HG03378 (cell line): ENCODE data around the gene OPHN1.
"Not testable (repeated sequence)": the region's sequence is repeated elsewhere in the genome, so short reads cannot be mapped to it uniquely, and the experiment has no call there.

Source experiments
- ATAC-seq: cut with Tn5 transposase; IDR thresholded peaks from one replicate; pipeline ENCODE4 v1.9.1; 2021; ENCODE audit warnings: mild to moderate bottlenecking, moderate library complexity; ENCODE audit not compliant: unreplicated experiment

Gene OPHN1

DNA sequence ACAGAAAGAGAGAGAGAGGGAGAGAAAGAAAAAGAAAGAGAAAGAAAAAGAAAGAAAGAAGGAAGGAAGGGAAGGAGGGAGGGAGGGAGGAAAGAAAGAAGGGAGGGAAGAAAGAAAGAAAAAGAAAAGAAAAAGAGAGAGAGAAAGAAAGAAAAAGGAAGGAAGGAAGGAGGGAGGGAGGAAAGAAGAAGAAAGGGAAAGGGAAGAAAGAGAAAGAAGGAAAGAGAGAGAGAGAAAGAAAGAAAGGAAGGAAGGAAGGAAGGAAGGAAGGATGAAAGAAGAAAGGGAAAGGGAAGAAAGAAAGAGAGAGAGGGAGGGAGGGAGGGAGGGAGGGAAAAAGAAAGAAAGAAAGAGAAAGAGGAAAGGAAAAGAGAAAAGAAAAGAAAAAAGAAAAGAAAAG lies 10.8 kb downstream of the OPHN1 start:
- no peak for ATAC-seq

DNA sequence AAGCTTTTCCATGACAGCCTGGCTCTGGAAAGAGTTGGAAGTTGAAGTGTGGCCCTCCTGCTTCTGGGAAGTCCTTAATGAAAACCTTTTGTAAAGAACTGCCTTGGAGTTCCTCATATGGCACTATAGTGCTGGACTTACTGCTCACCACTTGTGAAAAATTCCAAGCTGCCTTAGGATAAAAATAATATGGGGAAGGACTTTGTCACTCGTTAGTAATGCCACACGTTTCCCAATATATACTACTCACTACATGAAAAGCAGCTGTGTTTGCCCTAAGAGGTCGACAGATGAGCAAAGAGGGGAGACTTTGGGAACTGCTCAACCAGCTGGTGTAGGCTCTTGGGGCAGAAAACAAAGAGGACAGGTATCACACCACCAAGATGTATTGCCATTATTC lies 11.7 kb downstream of the OPHN1 start:
- no peak for ATAC-seq

DNA sequence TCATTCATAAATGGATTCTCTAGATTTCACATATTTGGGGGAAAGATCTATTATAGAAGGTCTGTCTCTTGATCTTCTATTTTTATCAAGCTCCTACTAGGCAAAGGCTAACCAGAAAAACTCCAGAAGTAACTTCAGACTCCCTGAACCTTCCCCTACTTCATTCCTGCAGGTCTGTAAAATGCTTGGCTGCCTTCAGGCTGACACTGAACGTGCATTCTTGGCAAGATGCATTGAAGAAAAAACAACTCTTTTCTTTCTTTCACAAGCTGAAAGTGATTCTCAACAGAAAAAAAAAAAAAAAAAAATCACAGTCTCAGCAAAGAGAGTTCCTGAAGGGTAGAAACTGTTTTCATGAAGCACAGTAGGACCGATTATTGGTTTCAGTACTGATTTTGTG lies 12.7 kb downstream of the OPHN1 start:
- no peak for ATAC-seq

DNA sequence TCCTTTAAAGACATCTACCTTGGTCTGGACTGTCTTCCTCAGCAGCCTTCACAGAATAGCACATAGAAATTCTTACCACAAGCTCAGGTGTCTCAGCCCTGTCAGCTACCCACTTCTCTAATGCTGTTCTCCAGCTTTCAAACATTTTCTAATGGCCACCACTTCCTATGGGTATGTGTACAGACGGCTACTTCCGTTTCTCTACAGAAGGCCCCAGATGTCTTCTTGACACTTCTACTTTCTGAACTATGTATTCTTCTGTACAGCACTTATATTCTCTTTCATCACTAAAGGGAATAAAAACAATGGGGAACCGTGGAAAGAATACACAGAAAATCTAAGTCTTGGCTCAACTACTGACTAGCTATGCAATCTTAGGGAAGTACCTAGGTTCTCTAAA lies 13.3 kb downstream of the OPHN1 start:
- ATAC-seq = no peak

DNA sequence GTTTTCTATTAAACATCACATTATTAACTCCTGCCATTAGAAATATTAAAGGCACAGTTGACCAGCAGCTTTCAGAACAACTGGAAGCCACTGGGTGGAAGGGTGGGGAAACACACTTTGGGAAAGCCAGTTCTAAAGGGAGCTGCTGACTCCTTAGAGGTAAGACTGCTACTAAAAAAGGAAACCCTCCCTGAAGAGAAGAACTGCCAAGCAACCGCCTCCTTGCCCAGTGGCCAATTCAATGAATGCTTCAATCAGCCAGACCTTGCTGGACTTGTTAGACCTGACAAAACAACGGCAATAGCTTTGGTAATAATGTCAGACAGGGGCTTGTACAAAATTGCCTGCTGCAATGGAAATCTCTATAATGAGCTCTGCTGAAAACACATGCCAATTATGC lies 15.6 kb downstream of the OPHN1 start:
- ATAC-seq = no peak

DNA sequence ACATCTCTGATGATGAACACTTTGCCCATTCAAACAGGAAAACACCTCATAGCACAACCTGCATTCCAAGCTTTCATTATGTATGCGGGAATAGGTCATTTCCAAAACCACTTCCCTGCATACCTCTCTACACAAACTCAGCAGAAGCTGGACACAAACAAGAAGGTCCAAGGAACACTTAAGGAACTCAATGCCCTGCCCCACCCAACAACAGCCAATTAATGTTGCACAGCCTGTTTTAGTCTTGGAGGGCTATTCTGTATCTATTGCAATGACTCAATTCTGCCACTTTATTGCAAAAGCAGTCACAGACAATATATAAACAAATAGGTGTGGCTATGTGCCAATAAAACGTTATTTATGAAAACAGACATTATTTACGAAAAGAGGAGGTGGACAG lies 16.7 kb downstream of the OPHN1 start:
- no peak for ATAC-seq

DNA sequence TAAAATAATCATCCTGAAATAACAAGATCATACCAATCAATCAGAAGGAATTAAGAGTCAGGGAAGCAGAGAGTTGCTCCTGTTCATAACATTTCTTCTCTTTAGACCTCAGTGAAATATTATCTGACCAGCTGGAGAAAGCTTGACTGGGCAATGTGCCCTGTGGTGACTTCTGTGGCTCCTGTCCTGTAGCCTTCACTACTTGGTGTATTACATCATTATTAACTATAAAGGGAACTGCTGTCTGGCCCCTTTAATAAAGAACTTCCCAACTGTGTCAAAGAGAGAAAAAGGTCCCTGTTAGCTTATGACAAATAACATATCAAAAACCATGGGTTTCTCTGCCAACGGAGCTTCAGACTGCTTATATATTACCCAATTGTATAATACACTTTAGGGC lies 18.0 kb downstream of the OPHN1 start:
- no peak for ATAC-seq

DNA sequence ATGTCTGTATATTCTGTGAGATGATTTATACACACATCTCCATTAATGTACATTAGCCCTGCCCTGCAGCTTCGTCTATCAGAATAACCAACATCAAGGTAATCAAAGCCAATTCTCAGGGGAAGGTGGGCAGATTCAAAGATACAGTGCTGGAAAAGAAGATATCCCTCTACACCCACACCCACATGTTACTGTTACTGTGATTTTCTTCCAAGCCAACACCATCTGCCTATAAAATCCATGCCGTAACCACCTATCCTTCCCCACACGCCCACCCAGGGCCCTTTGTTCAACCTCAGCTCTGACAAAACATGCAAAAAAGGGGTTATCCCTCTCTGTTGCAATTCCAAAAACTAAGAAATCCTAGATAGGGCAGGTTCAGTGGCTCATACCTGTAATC lies 20.0 kb downstream of the OPHN1 start:
- ATAC-seq = no peak

DNA sequence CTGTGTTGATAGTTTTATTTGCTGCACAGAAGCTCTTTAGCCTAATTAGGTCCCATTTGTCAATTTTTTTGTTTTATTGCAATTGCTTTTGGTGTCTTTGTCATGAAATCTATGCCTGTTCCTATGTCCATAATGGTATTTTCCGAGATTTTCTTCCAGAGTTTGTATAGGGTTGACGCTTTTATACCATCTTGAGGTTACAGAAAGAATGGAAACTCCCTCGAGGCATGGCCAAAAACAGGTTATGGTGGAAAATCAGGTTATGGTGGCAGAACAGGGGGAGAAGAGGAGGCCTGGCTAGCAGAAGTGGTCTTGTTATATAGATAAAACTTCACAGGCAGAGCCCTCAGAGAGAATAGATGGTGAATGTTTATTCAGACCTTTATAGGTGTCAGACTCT lies 21.6 kb downstream of the OPHN1 start:
- no peak for ATAC-seq

DNA sequence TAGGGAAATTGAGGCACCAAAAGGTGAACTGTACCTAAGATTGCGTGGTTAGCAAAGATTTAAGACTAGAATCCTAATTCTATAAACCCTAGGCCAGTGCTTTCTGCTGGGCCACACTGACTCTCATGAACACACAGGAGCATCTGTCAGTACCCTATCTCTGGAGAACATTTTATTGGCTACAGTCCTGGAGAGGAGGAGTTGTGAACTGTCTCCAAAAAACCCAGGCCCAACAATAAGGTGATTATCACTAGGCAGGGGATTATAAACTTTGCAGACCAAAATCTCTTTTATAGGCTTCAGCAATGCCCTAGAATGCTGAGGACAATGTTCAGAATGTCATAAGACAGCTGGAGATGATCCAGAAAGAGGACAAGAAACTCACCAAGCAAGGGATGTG lies 24.1 kb downstream of the OPHN1 start:
- ATAC-seq = no peak

DNA sequence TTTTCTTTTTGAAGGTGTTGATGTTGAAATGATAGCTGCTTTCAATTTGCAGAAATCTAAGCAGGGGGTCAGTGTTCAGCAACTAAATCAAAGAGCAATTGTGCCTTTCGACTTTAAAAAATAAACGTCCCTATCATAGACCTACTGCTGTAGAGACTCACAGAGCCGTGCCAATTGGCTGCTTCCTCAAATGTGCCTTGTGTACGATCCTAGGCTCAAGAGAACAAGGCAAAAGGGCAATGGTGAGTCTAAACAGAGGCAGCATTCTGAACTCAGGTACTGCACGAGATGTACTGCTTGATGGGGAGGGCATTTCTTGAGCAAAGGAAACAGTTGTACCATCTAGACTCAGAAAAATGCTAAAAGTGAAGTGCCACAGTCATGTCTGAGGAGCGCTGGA lies 29.8 kb downstream of the OPHN1 start:
- ATAC-seq = no peak

DNA sequence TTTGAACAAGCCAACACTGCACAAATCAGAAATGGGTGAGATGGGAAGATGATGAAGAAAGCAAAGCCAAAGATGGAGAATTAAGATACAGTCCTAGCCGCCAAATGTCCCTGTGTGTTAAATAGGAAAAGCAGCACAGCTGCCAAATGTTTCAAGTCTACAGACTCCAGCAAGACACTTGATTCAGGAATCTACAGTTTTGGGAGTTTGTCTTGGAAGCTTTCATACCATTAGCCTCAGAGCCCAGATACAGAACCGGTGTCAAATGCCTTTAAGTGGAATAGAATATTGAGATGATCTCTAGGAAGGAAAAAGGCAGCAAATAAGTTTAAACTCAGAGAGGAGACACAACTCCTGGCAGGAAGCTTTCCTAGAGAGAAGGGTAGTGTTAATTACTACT lies 30.3 kb downstream of the OPHN1 start:
- no peak for ATAC-seq

DNA sequence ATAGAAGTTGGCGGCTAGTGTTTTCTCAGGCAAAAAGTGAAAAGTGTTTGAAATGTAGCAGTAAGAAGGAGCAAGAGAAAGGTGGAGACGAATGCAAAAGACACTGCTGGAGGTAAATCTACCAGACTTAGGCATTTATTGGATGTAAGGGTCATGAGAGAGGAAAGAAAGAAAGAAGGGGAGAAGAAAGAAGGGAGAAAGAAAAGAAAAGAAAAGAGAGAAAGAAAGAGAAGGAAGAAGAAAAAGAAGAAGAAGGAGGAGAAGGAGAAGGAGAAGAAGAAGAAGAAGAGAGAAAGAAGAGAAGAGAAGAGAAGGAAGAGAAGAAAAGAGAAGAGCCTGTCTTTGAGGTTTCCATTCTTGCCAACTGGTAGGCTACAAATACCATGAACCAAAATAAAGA lies 31.2 kb downstream of the OPHN1 start:
- ATAC-seq = no peak

DNA sequence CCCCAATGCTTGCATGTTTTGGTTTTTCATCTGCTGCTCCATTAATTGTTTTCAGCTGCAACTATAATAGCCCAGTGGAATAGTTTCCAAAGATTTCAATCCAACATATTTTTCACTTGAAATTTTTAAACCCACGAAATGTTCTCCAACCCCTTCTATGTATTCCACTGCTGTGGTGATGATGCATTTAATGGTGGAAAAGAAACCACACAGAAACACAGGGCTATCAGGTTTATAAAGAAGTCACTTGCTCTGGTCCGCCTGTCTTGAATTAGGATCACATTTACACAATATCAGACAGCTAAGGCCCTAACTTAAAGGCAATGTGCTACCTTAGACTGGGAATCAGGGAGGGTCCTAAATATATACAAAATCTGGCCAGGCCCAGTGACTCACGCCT lies 35.0 kb downstream of the OPHN1 start:
- ATAC-seq = no peak

DNA sequence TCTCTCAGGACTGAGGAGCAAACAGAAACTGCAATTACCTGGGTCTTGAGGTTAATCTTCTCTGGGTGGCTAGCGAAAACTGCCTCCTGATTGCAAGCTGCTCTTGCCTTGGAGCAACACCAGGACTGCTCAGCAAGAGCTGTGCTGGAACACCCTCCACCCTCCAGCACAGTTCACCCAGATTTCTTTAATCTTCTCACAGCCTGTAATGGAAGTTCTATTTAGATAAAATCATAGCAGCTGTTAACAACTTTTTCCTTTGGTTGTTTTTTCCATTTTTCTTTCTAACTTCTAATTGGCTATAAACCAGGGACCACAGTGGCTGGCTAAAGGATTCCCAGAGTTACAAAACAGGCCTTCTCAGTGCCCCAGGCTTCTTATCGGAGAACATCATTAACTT lies 36.3 kb downstream of the OPHN1 start:
- ATAC-seq = no peak

DNA sequence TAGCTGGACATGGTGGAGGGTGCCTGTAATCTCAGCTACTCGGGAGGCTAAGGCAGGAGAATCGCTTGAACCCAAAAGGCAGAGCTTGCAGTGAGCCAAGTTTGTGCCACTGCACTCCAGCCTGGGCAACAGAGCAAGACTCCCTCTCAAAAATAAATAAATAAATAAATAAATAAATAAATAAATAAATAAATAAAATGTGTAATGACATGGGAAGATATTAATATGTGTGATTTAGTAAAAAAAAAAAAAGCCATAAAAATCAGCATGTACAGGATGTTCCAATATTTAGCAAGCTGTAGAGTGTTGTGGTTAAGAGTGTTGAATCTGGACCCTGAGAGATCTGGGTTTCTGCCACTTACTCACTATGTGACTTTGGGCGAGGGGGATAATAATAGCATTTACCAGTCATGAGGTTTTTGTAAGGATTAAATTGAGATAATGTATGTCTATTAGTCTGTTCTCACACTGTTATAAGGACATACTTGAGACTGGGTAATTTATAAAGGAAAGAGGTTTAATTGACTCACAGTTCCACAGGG lies 43.8 kb downstream of the OPHN1 start:
- not testable (repeated sequence) for ATAC-seq

DNA sequence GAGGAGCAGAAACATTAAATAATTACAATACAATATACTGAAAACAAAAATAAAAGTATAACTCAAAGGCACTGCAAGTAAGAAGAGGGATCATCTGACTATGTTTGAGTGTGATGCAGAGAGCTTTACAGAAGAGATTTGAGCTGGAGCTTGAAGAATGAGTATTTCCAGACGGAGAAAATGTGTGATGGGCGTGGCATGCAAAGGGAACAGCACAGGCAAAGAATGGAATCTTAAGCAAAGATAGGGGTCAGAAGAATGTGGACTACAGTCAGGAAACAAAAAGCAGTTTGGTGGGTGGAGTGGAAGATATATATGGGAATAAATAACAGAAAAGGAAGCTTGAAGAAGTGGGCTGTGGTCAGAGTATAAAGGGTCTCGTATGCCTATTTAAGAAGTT lies 45.5 kb downstream of the OPHN1 start:
- no peak for ATAC-seq

DNA sequence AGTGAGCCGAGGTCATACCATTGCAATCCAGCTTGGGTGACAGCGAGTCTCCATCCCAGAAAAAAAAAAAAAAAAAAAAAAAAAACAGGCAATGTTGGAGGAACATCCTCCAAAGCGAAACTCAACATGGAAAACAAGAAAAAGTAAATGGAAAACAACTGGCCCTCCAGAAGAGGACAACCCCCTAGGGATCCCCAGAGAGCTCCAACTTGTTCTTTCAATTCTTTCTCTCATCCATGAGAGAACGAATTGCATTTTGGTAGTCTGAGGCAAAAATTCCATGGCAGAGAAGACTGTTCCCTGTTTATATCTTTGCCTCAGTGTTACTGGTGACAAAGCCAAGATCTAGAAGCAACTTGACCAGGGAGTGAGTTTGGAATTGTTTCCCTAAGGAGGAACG lies 49.8 kb downstream of the OPHN1 start:
- no peak for ATAC-seq

DNA sequence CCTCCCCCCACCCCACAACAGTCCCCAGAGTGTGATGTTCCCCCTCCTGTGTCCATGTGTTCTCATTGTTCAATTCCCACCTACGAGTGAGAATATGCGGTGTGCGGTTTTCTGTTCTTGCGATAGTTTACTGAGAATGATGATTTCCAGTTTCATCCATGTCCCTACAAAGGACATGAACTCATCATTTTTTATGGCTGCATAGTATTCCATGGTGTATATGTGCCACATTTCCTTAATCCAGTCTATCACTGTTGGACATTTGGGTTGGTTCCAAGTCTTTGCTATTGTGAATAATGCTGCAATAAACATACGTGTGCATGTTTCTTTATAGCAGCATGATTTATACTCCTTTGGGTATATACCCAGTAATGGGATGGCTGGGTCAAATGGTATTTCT lies 55.7 kb downstream of the OPHN1 start:
- not testable (repeated sequence) for ATAC-seq

DNA sequence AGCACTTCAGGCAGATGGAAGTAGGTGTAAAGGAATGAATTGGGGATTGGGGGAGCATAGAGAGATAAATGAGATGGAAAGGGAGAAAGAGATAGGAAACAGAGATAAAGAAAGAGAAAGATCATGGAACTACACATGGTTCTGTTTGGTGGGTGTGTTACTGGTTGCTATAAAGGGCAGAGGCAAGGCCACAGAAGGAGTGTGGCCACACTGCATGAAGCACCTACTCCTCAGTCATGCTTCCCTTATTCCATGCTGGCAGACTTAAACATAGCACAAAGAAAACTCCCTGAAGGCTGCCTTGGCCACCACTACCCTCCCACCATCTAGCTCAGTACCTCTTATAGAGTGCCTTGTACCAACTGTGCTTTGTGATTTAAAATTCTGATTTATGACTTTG lies 56.9 kb downstream of the OPHN1 start:
- no peak for ATAC-seq

DNA sequence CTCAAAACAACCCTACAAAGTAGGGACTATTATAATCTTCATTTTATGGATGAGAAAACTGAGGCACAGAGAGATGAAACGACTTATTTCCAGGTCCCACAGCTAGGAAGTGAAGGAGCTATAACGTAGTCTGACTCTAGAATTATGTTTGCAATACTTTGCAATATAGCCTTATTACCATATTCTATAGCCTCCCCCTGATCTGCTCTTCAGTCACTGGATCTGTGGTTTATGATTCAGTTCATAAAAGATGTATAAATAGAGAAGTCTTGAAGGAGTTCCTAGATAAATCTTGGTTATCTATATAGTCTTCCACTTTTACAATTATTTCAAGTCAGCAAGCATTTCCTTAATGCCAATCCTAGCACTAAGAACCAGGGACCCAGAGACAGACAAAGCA lies 57.5 kb downstream of the OPHN1 start:
- ATAC-seq = no peak

DNA sequence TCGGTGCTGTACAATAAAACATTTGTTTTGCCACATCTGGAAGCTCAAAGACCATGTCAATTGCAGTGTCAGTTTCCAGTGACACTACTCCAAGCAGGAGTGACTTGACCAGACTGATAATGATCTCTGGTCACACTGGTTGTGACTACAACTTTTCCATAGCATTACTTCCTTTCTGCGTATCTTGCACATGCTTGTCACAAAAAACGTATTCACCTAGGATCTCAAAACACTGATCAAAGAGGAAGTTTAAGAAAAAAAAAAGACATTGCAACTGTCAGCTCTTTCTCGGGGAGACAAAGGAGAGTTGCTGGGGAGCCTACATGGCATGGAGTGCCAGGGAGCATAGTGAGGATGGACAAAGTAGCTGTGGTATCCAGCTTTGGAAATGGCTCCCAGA lies 60.6 kb downstream of the OPHN1 start:
- no peak for ATAC-seq

DNA sequence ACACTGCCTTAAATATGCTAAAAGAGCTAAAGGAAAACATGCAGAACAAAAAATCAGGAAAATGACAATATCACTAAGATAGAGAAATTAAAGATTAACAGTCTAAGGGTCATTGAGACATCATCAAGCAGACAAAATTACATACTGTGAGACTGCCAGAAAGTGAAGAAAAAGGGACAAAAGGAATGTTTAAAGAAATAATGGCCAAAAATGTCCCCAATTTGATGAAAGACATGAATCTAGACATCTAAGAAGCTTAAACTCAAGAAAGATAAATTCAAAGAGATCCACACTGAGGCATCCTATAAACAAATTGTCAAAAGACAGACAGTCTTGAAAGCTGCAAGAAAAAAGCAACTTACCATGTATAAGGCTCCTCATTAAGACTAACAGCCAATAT lies 63.7 kb downstream of the OPHN1 start:
- no peak for ATAC-seq

DNA sequence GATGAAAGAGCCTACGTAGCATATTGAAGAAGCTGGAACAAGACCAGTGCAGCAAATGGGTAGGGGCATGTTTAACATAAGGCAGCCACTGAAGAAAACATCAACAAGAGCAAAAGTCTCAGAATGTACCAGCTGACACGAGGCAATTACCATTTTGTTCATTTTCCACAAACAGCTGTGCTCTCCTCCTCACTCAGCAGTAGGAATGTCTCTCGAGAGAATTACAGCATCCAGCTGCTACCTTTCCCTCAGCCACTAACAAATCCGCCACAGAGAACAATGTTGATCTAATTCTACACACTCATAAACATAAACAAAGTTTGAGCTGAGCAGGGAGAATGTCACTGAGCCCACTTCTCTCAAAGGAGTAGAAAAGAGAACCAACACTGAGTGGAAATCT lies 68.0 kb downstream of the OPHN1 start:
- ATAC-seq = no peak
